Fibroblast of pulmonary artery (primary cell): ENCODE results near the gene SLC7A6.

ENCODE experiments used
- DNase-seq: peaks from one replicate; pipeline ENCODE4 v3.0.0-alpha.2; 2010; ENCODE audit warnings: low read depth
- H3K4me3 ChIP-seq: replicated peaks from 2 replicates; pipeline ENCODE4 v1.5.1; 2011; ENCODE audit warnings: low read depth, mild to moderate bottlenecking, control low read depth, low read length, moderate library complexity
- TF ChIP-seq, protein P1 (sequence below): IDR thresholded peaks from 2 replicates; pipeline ENCODE4 v1.5.1; 2011; ENCODE audit warnings: mild to moderate bottlenecking, control low read depth, low read length, inconsistent platforms; ENCODE audit errors: missing control alignments

Gene SLC7A6

DNA sequence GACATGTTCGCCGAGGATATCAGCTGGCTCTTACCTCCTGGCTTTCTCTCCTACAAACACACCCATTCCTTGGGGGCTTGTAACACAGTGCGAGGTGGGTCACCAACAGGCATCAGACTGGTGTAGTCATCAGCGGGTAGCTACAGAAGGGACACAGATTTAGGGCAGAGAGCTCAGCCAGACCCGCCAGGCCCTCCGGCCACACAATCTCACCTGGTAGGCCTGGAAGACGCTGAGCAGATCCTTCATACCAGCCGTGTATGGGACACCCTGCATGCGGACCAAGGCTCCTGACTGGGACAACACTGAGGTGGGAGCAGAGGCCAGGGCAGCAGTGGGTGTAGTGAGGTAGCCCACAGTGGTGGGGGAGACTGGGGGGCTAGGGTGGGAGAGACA is 34.2 kb upstream of the SLC7A6 start:
- TF ChIP-seq, protein P1, sequence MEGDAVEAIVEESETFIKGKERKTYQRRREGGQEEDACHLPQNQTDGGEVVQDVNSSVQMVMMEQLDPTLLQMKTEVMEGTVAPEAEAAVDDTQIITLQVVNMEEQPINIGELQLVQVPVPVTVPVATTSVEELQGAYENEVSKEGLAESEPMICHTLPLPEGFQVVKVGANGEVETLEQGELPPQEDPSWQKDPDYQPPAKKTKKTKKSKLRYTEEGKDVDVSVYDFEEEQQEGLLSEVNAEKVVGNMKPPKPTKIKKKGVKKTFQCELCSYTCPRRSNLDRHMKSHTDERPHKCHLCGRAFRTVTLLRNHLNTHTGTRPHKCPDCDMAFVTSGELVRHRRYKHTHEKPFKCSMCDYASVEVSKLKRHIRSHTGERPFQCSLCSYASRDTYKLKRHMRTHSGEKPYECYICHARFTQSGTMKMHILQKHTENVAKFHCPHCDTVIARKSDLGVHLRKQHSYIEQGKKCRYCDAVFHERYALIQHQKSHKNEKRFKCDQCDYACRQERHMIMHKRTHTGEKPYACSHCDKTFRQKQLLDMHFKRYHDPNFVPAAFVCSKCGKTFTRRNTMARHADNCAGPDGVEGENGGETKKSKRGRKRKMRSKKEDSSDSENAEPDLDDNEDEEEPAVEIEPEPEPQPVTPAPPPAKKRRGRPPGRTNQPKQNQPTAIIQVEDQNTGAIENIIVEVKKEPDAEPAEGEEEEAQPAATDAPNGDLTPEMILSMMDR, result no peak
- H3K4me3 ChIP-seq, result no peak overlapping the region
- no peak for DNase-seq

DNA sequence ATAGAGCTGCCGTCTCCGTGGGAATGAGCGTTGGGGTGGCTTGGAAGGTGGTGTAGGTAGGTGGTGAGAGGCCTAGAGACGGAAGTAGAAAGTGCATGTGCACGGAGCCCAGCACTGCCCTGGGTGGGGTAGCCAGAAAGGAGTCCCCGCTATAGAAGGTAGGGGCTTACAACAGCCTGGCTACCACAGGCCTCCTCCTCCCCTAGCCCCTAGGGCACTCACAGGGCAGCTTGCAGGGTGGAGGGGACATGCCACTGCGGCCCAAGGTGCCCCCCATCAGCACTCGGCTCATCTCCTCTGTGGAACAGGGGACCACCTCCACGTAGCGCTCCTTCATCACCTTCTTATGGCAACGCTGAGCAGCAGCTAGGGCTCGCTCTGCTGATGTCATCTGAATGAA is 33.4 kb upstream of the SLC7A6 start:
- TF ChIP-seq, protein P1, result no peak
- H3K4me3 ChIP-seq, result no peak overlapping the region
- DNase-seq, result no peak

DNA sequence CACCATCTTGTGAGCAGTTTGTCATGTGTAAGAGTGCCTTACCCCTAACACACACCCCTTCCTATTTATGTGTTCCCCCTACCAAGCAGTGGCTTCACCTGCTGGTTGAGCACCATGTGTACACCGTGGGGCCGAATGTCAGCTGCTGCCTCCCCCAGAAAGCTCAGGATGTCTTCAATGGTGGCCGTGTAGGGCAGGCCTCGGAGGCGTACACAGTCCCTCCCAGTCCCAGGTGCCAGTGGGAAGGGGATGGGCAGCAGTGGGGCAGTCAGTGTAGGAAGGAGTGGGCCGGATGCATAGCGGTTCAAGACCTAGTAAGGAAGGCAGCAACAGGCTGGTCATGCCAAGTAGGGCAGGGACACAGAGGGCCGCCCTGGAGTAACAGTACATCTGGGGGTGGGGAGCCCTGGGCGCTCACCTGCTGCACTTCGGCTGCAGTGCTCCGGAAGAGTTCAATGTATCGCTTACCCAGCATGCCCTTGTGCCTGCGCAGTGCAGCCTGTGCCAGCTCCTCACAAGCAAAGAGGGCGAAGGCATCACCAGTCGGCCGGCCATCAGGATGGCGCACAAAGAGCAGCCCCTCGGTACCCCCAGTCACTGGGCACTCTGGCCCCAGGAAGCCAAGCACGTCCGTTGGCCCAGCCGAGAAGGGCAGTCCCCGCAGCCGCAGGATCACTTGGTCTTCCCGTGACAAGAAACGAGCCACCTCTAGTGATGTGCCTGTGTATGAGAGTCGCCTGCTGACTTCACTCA is 32.8 kb upstream of the SLC7A6 start:
- TF ChIP-seq, protein P1, result no peak
- no peak overlapping the region for H3K4me3 ChIP-seq
- DNase-seq, result no peak

DNA sequence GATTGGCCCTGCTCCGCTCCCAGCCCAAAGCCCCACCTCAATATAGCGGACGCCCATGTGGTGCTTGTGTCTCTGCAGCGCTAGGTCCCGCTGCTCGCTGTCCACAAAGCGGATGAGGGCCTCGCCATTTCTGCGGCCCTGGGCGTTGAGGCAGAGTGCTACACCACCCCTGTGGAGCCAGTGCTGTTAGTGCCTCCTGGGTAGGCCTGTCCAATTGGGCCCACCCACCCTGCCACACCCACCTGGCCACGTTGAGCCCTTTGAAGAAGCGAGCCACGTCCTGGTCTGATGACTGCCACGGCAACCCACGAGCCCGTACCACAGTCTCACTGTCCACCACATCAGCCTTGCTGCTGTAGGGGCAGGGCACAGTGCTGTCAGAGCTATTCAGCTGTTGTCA is 32.0 kb upstream of the SLC7A6 start:
- DNase-seq, result no peak
- TF ChIP-seq, protein P1, result no peak
- H3K4me3 ChIP-seq, result no peak overlapping the region

DNA sequence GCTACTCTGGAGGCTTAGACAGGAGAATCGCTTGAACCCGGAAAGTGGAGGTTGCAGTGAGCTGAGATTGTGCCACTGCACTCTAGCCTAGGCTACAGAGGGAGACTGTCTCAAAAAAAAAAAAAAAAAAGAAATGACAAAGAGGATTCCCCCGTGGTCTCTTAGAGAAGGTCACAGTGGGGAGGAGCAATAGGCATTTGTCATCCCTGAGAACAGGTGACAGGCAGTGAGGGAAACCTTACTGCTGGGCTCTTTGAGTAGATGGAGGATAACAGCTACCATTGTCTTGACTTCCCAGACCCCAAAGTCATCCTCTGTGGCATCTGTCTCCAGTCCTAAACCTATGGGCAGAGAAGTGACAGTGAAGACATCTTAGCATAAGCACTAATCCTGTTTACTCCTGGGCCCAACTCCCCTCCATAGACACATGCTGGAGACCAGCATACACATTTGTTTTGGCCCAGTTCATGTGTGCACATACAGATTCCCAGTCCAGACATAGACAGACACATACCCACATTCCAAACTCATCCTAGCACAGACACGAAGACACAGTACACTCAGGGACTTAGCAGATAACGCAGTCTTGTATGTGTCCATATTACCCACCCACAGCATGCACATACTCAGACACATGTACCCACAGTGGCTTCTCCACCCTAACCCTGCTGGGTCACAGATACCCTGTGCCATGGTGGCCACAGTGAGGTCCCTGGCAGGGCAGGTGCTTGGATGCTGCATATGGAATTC is 31.1 kb upstream of the SLC7A6 start:
- no peak overlapping the region for H3K4me3 ChIP-seq
- TF ChIP-seq, protein P1, result no peak
- DNase-seq, result no peak

DNA sequence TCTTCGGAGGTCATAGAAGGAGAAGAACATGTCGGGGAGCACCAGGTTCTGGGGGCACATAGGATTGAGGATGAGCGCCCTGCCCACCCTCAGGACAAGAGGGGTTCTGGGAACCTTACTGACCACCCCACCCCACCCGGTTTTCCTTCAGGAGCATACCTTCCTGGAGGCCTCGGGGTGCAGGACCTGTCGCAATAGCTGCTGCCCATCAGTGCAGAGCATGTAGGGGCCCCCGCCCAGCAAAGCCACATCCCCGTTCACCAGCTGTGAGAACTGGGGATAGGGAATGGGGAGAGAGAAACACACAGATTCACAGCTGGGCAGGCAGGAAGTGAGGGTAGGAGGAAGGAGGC is 30.5 kb upstream of the SLC7A6 start:
- TF ChIP-seq, protein P1, result no peak

More for the DNA sequence above, 30.5 kb upstream of the SLC7A6 start:
- no peak overlapping the region for H3K4me3 ChIP-seq
- DNase-seq, result no peak
